HG02970 (cell line): ENCODE measurements around the gene CAMTA1.
"Not testable (repeated sequence)": the region's sequence is repeated elsewhere in the genome, so short reads cannot be mapped to it uniquely, and the experiment has no call there.

ENCODE experiments used
- ATAC-seq: cut with Tn5 transposase; IDR thresholded peaks from one replicate; pipeline ENCODE4 v1.9.1; 2021; ENCODE audit warnings: mild to moderate bottlenecking, moderate library complexity, moderate number of reproducible peaks; ENCODE audit not compliant: unreplicated experiment, low FRiP score

Gene CAMTA1, protein sequence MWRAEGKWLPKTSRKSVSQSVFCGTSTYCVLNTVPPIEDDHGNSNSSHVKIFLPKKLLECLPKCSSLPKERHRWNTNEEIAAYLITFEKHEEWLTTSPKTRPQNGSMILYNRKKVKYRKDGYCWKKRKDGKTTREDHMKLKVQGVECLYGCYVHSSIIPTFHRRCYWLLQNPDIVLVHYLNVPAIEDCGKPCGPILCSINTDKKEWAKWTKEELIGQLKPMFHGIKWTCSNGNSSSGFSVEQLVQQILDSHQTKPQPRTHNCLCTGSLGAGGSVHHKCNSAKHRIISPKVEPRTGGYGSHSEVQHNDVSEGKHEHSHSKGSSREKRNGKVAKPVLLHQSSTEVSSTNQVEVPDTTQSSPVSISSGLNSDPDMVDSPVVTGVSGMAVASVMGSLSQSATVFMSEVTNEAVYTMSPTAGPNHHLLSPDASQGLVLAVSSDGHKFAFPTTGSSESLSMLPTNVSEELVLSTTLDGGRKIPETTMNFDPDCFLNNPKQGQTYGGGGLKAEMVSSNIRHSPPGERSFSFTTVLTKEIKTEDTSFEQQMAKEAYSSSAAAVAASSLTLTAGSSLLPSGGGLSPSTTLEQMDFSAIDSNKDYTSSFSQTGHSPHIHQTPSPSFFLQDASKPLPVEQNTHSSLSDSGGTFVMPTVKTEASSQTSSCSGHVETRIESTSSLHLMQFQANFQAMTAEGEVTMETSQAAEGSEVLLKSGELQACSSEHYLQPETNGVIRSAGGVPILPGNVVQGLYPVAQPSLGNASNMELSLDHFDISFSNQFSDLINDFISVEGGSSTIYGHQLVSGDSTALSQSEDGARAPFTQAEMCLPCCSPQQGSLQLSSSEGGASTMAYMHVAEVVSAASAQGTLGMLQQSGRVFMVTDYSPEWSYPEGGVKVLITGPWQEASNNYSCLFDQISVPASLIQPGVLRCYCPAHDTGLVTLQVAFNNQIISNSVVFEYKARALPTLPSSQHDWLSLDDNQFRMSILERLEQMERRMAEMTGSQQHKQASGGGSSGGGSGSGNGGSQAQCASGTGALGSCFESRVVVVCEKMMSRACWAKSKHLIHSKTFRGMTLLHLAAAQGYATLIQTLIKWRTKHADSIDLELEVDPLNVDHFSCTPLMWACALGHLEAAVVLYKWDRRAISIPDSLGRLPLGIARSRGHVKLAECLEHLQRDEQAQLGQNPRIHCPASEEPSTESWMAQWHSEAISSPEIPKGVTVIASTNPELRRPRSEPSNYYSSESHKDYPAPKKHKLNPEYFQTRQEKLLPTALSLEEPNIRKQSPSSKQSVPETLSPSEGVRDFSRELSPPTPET (N-terminal part only)

DNA sequence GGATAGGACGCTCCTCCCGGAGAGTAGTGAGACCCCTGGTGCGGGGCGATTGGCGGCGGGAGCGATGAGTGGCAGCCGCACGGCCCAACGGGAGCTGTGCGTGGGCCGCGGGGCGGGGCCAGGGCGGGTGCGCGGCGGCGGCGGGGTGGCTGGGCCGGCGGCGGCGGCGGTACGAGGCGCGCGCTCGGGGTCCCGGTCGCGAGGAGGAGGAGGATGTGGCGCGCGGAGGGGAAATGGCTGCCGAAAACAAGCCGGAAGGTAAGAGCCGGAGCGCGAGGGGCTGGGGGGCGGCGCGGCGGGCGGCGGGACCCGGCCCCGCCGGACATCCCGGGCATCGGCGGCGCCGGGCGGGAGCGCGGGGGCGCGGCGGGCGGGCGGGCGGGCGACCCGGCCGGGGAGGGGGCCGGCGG lies at the start of gene CAMTA1:
TSS of gene CAMTA1 (plus strand) at position 137 of the 410 bp plus-strand sequence. CDS start at position 214, 77 bp downstream.
- ATAC-seq = no peak

GRCh38 chr1:6738987-6739676 lies 46.1 kb upstream of the CAMTA1 start:
- no peak for ATAC-seq

DNA sequence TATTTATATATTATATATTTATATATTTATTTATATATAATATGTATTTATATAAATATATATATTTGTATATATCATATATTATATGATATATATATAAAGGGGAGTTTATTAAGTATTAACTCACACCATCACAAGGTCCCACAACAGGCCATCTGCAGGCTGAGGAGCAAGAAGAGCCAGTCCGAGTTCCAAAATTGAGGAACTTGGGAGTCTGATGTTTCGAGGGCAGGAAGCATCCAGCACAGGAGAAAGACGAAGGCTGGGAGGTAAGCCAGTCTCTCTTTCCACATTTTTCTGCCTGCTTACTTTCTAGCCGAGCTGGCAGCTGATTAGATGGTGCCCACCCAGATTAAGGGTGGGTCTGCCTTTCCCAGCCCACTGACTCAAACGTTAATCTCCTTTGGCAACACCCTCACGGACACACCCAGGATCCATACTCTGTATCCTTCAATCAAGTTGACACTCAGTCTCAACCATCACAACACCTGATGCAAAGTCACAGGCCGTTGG lies 42.5 kb upstream of the CAMTA1 start:
- ATAC-seq = not testable (repeated sequence)

GRCh38 chr1:6743189-6744101 lies 41.8 kb upstream of the CAMTA1 start:
- ATAC-seq = no peak

- no peak for ATAC-seq
These were observed 40.2 kb upstream of the CAMTA1 start for GRCh38 chr1:6745073-6745472.

GRCh38 chr1:6747674-6748073 lies 37.6 kb upstream of the CAMTA1 start:
- no peak for ATAC-seq

GRCh38 chr1:6750490-6750889 lies 34.8 kb upstream of the CAMTA1 start:
- ATAC-seq = no peak

DNA sequence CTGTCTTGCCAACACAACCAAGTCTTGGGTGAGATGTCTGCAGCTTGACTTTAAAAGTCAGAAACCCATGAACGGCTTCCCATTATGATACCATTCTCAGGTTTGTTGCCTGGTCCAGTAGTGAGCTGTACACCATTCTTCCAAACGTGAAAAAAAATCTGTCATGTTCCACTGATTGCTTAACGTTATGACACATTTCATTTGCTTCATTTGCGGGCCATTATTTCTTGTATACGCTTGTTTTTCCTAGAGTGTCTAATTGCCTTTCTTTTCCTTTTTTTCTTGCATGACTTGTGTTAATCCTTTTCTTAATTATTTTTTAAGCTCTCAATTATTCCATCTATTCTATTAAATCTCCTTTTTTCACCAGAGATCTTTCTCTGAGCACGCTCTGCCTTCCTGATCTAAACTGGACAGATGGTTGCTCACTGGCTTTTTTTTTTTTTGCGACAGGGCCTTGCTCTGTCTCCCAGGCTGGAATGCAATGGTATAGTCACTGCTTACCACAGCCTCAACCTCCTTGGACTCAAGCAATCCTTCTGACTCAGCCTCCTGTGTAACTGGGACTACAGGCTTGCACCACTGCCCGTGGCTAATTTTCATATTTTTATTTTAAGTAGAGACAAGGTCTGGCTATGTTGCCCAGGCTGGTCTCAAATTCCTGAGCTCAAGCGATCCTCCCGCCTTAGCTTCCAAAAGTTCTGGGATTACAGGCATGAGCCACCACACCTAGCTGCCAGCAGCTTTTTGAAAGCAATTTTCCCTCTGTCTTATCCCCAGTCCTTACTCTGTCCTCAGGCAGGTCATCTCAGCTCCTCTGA lies 31.7 kb upstream of the CAMTA1 start:
- ATAC-seq = no peak

- no peak for ATAC-seq
These were observed 28.8 kb upstream of the CAMTA1 start for GRCh38 chr1:6756457-6756856.

DNA sequence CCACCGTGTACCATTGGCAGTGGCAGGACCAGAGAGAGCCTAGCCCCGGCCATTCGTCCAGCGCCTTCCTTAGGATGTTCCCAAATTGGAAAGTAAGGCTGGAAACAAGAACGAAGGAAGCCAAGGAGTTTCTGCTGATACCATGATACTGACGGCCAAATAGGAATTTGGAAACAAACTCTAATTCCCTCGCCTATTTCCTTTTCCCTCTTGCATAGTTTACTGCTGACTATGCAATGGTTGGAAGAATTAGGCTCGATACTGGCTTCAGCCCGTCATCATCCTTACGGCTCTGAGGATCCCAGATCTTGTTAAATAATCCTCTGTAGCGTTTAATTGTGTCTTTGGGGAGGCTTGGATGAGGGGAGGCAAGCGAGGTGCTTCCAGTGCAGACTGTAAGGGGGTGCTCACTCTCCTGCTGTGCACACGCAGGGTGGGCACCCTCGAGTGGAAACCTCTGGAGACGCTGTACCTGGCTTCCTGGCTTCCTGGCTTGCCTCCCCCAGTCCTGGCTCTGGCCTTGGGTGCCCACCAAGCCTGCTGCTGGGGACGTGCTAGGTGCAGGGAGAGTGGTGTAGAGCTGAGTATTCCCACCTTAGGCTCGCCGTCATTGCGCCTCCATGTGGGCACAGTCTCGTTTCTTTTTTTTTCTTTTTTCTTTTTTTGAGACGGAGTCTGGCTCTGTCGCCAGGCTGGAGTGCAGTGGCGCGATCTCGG lies 27.4 kb upstream of the CAMTA1 start:
- no peak for ATAC-seq

GRCh38 chr1:6761196-6761737 lies 24.0 kb upstream of the CAMTA1 start:
- ATAC-seq = no peak

GRCh38 chr1:6762060-6762459 lies 23.2 kb upstream of the CAMTA1 start:
- no peak for ATAC-seq

GRCh38 chr1:6770751-6771440 lies 14.4 kb upstream of the CAMTA1 start:
- ATAC-seq = no peak

- ATAC-seq = no peak
These were observed 13.8 kb upstream of the CAMTA1 start for GRCh38 chr1:6771441-6771769.

DNA sequence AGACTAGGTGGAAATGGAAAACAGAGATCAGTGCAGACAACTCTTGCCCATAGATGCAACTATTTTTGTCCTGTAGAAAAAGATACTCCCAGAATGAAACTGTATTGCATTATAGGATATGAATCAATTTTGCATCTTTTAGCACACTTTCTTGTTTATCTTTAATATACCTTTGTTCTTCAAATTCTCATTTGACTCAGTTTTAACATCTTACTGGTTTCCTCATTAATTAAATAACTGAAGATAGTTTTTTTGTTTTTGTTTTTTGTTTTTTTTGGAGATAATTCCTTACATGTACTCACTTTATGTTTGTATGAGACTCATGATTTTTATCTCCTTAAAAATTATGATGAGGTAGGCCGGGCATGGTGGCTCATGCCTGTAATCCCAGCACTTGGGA lies 10.9 kb upstream of the CAMTA1 start:
- no peak for ATAC-seq

GRCh38 chr1:6775261-6776043 lies 9.8 kb upstream of the CAMTA1 start:
- ATAC-seq = no peak
